H1 (cell line): ENCODE results near the gene EEF1AKMT3. TPM values are rescaled to one million over a fixed set of nuclear protein-coding genes. Genes with fewer than 3 reads are reported as not detected.

Source experiments
- SIRT6 ChIP-seq: IDR thresholded peaks from one replicate; pipeline ENCODE4 v1.7.1; 2012; ENCODE audit warnings: low read length, inconsistent platforms
- SIX5 ChIP-seq: IDR thresholded peaks from 2 replicates; pipeline ENCODE4 v1.6.1; 2011; ENCODE audit warnings: mild to moderate bottlenecking, low read depth, low read length
- polyA plus RNA-seq, 7 experiments: library from polyadenylated mRNA; depleted of rRNA in 3 of 7; stranded (reverse) in 5 of 7; unstranded in 2 of 7; fragments of >200 nt in 5 of 7; fragments of 200-250 nt in 2 of 7; gene quantifications; 1 replicate in 5 of 7; 2 replicates in 1 of 7; 4 replicates in 1 of 7; pipeline versions ENCODE4 v1.2.1 to v1.2.3, GENCODE V29; 2011 to 2013; ENCODE audit warnings: missing spikeins in 2 of 7, mixed read lengths in 2 of 7
- total RNA-seq: library from RNA; stranded (reverse); fragmentation: NEBNext Ultra II Directional; extraction: Animal tissue kit (Norgen Biotek cat#: 25700); gene quantifications from 2 replicates; pipeline ENCODE4 v1.2.1, GENCODE V29; 2021

The EEF1AKMT3 gene
- total and polyA plus RNA-seq, 2 of the 8 experiments (the other 6 are each of a cell fraction or from before 2014, with no cell fraction given) = 3.1 to 4.4 TPM

GRCh38 chr12:57775044-57775443 lies 2.6 kb downstream of the EEF1AKMT3 start (continued):
- TF ChIP-seq SIX5 (no peak), SIRT6 (no peak)
